GM10248 (cell line): ENCODE results near the gene DMKN.

ENCODE experiments used
- CTCF ChIA-PET: fragments of 300-600 bp; sonication (Branson Sonifier 250); formaldehyde crosslinking; extraction: SDS; loops from one replicate; lab custom pipeline; 2021; ENCODE audit warnings: antibody characterized with exemption; lab: Yijun Ruan, JAX
- POLR2A ChIA-PET: fragments of 350-650 bp; sonication (Branson Sonifier 250); formaldehyde crosslinking; extraction: SDS; loops from one replicate; lab custom pipeline; 2020; ENCODE audit warnings: antibody characterized with exemption; lab: Yijun Ruan, JAX
- DNase-seq: peaks from one replicate; pipeline ENCODE4 v3.0.0; 2012; ENCODE audit errors: extremely low spot score
- TF ChIP-seq, protein P1 (sequence below): IDR thresholded peaks from 2 replicates; pipeline ENCODE4 v1.5.1; 2012; ENCODE audit warnings: mild to moderate bottlenecking, low read depth; ENCODE audit errors: extremely low read depth, missing control alignments, control extremely low read depth

The DMKN gene

DNA sequence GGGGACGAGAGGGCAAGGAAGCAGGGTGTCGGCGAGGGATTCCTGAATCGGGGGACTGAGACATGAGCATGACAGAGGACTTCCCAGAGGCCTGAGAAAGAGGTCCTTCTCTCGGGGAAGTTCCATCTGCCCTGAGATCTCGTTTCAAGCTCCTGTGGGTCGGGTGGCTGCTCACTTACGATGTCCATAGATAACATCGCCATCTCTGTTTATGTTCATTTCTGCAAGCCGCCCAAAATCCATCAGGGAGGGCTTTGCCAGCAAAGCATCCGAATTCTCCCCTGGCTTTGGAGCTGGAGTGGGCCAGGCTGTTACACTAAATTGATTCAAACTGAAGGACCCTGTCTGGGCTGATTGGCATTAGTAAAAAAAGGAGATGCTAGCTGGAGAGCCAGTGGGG lies 5.9 kb downstream of the DMKN start:
- ChIA-PET CTCF (interaction anchor here (2.7 to 8.1 kb wide), 3 partner anchors 12 to 85 kb away, joined by 8 to 126 read pairs (median 40); no protein-coding TSS in a partner anchor), POLR2A (no interaction called here)
- DNase-seq, result no peak
- TF ChIP-seq, protein P1, sequence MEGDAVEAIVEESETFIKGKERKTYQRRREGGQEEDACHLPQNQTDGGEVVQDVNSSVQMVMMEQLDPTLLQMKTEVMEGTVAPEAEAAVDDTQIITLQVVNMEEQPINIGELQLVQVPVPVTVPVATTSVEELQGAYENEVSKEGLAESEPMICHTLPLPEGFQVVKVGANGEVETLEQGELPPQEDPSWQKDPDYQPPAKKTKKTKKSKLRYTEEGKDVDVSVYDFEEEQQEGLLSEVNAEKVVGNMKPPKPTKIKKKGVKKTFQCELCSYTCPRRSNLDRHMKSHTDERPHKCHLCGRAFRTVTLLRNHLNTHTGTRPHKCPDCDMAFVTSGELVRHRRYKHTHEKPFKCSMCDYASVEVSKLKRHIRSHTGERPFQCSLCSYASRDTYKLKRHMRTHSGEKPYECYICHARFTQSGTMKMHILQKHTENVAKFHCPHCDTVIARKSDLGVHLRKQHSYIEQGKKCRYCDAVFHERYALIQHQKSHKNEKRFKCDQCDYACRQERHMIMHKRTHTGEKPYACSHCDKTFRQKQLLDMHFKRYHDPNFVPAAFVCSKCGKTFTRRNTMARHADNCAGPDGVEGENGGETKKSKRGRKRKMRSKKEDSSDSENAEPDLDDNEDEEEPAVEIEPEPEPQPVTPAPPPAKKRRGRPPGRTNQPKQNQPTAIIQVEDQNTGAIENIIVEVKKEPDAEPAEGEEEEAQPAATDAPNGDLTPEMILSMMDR, result no peak

DNA sequence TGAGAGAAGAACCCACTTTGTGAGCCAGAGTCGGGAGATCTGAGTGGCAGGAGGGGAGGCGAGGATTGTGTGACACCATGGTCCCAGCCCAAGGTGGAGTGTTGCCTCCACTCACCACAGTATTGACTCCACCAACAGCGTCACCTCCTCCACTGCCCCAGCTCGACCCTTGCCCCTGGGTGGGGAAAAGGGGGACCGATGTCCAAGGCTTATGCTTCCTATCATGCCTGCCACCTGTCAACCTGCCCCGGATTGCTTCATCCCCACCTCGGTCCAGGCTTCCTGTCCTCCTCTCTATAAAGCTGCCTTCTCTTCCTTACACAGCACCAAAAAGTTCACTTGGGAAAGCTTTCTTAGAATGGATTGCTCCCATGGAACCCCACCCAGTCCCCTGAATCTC lies 7.4 kb downstream of the DMKN start:
- DNase-seq, result no peak
- ChIA-PET CTCF (interaction anchor here (0.9 to 8.1 kb wide), 7 partner anchors 10 to 153 kb away, joined by 3 to 126 read pairs (median 6); no protein-coding TSS in a partner anchor), POLR2A (no interaction called here)
- TF ChIP-seq, protein P1, result no peak

DNA sequence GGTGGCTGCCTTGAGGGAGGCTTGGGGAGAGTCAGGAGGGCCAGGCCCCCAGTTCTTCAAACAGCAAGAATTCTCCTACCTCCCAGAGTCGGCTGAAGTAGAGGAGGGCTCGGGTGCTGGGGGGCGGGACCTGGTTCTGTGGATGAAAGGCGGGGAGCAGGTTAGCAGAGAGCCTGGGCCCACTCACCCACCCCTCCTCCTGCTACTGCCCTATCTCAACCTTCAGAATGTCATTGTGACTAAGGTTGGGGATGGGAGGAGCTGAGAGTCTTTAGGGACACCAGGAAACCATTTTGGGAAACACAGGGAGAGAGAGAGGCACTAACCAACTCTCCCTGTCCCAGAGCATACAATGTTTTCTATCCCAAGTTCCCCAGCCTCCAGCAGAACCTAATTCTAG lies 10.7 kb downstream of the DMKN start:
- DNase-seq, result no peak
- TF ChIP-seq, protein P1, result no peak
- ChIA-PET POLR2A (interaction anchor here (0.7 kb wide), 1 partner anchor 384 kb away, joined by 3 read pairs; no protein-coding TSS in a partner anchor), CTCF (interaction anchor here (1.1 to 3.2 kb wide), 5 partner anchors 8 to 150 kb away, joined by 3 to 13 read pairs (median 5); no protein-coding TSS in a partner anchor)

DNA sequence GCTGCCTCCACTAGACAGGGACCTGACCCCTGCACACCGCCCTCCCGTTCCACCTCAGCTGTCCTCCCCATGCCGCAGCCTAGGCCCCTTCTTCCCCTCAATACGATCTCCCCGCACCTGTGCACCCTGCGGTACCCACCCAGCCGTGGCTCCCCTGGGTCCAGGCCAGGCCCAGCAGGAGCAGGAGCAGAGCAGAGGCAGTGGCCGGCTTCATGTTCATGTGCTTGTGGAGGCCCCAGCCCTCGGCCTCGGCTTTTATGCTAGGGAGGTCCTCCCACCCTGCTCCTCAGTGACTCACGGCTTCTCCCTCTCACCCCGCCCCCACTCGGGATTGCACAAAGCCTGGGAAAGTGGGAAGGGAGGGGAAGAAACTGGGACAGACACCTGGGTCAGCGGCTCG lies 11.8 kb downstream of the DMKN start:
- DNase-seq, result no peak
- CTCF ChIA-PET, result interaction anchor here (1.1 to 2.4 kb wide), 3 partner anchors 9 to 149 kb away, joined by 3 to 13 read pairs (median 5); no protein-coding TSS in a partner anchor
- TF ChIP-seq, protein P1, result no peak
- POLR2A ChIA-PET, result no interaction called here

DNA sequence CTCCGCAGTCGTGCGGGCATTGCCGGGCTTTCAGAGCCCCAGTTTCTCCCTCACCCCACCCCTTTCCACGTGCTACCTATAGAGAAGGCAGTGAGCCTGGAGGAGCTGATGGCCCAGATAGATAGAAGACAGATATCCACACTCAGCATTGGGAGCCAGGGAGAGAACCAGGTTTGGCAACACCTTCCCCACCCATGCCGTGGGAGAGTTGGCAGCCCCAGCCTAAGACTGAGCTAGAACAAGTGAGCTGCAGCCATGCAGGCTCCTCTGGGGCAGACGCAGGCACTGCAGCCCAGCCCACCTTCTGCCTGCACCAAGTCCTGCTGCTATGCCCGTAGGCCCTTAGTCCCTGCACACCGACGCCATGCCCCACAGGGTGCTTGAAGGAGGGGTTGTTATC lies 12.8 kb downstream of the DMKN start:
- POLR2A ChIA-PET, result no interaction called here
- TF ChIP-seq, protein P1, result no peak
- CTCF ChIA-PET, result interaction anchor here (0.8 to 2.0 kb wide), 2 partner anchors 10 to 148 kb away, joined by 3 to 13 read pairs; no protein-coding TSS in a partner anchor

DNA sequence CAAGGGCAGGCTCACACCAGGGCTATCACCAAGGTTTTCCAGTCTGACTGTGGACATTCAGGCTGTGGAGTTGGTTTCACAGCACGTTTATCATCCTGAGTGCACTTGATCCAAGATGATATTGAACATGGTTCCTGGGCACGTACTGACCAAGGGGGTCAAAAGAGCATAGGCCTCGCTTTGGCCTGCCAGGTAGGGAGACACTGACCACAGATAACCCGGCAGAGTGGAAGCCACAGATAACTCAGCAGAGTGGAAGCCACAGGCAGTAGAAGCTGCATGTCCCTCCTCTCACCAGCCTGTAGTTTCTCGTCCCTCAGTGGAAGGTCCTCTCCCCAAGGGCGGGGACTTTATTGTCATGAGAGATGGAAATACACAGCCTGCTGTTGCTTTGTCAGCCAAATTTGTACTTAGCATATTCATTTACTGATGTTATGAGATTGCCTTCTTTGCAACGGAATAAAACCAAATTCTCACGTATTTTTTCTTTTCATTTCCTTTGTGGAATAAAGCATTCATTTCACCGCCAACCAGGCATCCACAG lies 14.4 kb downstream of the DMKN start:
- CTCF ChIA-PET, result no interaction called here
- POLR2A ChIA-PET, result no interaction called here
- TF ChIP-seq, protein P1, result no peak
- DNase-seq, result no peak

More for the DNA sequence above, 12.8 kb downstream of the DMKN start:
- DNase-seq, result no peak
